Fibroblast of lung (primary cell): ENCODE data around the gene VTCN1.

Experiments used
- EZH2 ChIP-seq: IDR thresholded peaks from 2 replicates; pipeline ENCODE4 v1.5.1; 2012; ENCODE audit warnings: low read length, control low read depth, mild to moderate bottlenecking; ENCODE audit errors: missing control alignments
- TF ChIP-seq, protein P1 (sequence below), 2 donors: IDR thresholded peaks in 1 of 2; conservative IDR thresholded peaks in 1 of 2; 1 replicate in 1 of 2; 2 replicates in 1 of 2; pipeline ENCODE4 v1.5.1; 2011 to 2012; ENCODE audit warnings: low read length in 2 of 2, control low read depth in 1 of 2, inconsistent platforms in 1 of 2, low read depth in 1 of 2, mild to moderate bottlenecking in 1 of 2

DNA sequence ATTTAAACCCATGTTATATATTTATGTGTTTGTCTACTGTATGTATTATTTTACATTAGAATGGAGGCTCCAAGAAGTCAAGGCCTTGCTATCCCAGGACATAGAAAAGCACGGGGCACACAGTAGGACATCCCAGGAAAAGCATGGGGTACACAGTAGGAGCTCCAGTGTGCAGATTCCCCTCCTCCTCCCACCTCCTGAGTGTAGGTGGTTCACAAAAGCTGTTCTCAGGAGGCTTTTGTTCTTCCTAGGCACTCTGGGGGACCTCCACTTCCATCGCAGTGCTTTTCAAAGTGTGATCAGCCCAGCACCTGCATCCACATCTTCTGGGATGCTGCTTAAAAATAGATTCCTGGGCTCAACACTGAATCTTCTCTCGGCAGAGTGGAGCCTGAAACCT, 30.8 kb upstream of the VTCN1 start:
- TF ChIP-seq, protein P1, sequence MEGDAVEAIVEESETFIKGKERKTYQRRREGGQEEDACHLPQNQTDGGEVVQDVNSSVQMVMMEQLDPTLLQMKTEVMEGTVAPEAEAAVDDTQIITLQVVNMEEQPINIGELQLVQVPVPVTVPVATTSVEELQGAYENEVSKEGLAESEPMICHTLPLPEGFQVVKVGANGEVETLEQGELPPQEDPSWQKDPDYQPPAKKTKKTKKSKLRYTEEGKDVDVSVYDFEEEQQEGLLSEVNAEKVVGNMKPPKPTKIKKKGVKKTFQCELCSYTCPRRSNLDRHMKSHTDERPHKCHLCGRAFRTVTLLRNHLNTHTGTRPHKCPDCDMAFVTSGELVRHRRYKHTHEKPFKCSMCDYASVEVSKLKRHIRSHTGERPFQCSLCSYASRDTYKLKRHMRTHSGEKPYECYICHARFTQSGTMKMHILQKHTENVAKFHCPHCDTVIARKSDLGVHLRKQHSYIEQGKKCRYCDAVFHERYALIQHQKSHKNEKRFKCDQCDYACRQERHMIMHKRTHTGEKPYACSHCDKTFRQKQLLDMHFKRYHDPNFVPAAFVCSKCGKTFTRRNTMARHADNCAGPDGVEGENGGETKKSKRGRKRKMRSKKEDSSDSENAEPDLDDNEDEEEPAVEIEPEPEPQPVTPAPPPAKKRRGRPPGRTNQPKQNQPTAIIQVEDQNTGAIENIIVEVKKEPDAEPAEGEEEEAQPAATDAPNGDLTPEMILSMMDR (conservative IDR thresholded peaks at IDR 0.05 in 1 of 2, IDR thresholded peaks at IDR 0.05 in 1 of 2; ENCODE audit: low read depth in 1 of 2, low read length in 2 of 2) = no peak
- no peak for TF ChIP-seq EZH2
